CD14-positive monocyte (primary cell): ENCODE data around the gene SEMA3D. TPM values are rescaled to one million over a fixed set of nuclear protein-coding genes. Genes with fewer than 3 reads are reported as not detected.

Experiments
- DNase-seq, 3 donors: peaks; one replicate each; pipeline ENCODE4 v3.0.0-alpha.2; 2011 to 2022
- H2AFZ ChIP-seq: 2 replicates; pipeline ENCODE4 v1.6.0; 2012; ENCODE audit warnings: mild to moderate bottlenecking, low read depth, low read length, inconsistent platforms; ENCODE audit not compliant: insufficient read depth, poor library complexity, severe bottlenecking
- H3K27ac ChIP-seq, 2 donors: 1 replicate in 1 of 2; 2 replicates in 1 of 2; pipeline ENCODE4 v1.5.1; 2012 to 2013; ENCODE audit warnings: low read length in 2 of 2, control low read depth in 1 of 2, inconsistent platforms in 1 of 2, low read depth in 1 of 2, mild to moderate bottlenecking in 1 of 2
- H3K27me3 ChIP-seq, 2 donors: one replicate each; pipeline versions ENCODE4 v1.6.0 to v1.6.1; 2011 to 2013; ENCODE audit warnings: low read length in 2 of 2; ENCODE audit not compliant: control insufficient read depth in 2 of 2, insufficient read depth in 2 of 2
- H3K36me3 ChIP-seq, 2 donors: replicated peaks in 1 of 2; 1 replicate in 1 of 2; 2 replicates in 1 of 2; pipeline versions ENCODE4 v1.5.1 to v1.6.1; 2012 to 2013; ENCODE audit warnings: low read length in 2 of 2, control low read depth in 1 of 2, inconsistent platforms in 1 of 2, mild to moderate bottlenecking in 1 of 2; ENCODE audit not compliant: insufficient read depth in 2 of 2, control insufficient read depth in 1 of 2
- H3K4me1 ChIP-seq, 2 donors: 1 replicate in 1 of 2; 2 replicates in 1 of 2; pipeline versions ENCODE4 v1.5.1 to v1.6.1; 2012 to 2013; ENCODE audit warnings: low read length in 2 of 2, control low read depth in 1 of 2, inconsistent platforms in 1 of 2, mild to moderate bottlenecking in 1 of 2, moderate library complexity in 1 of 2; ENCODE audit not compliant: insufficient read depth in 2 of 2, control insufficient read depth in 1 of 2
- H3K4me2 ChIP-seq: replicated peaks from 2 replicates; pipeline ENCODE3; 2012; ENCODE audit warnings: low read length, moderate library complexity, mild to moderate bottlenecking; ENCODE audit not compliant: poor library complexity, severe bottlenecking; ENCODE audit errors: extremely low read depth
- H3K4me3 ChIP-seq, 3 experiments: fragments of 200-600 bp in 1 of 3; sonication (generic) in 1 of 3; replicated peaks in 1 of 3; 1 replicate in 2 of 3; 2 replicates in 1 of 3; pipeline ENCODE4 v1.5.1; 2011 to 2013; ENCODE audit warnings: low read length in 3 of 3, mild to moderate bottlenecking in 3 of 3, control low read depth in 2 of 3, low read depth in 2 of 3, inconsistent platforms in 1 of 3, moderate library complexity in 1 of 3
- H3K79me2 ChIP-seq: 2 replicates; pipeline ENCODE4 v1.6.0; 2012; ENCODE audit warnings: mild to moderate bottlenecking, control low read depth, inconsistent platforms, low read length, moderate library complexity; ENCODE audit not compliant: insufficient read depth
- H3K9ac ChIP-seq: 2 replicates; pipeline ENCODE4 v1.6.0; 2017; ENCODE audit warnings: low read length, mild to moderate bottlenecking; ENCODE audit not compliant: insufficient read depth, poor library complexity, severe bottlenecking
- H3K9me3 ChIP-seq, 2 donors: replicated peaks in 1 of 2; 1 replicate in 1 of 2; 2 replicates in 1 of 2; pipeline versions ENCODE4 v1.5.1 to v1.6.1; 2012 to 2013; ENCODE audit warnings: low read length in 2 of 2, control low read depth in 1 of 2; ENCODE audit not compliant: control insufficient read depth in 1 of 2, insufficient read depth in 1 of 2
- H4K20me1 ChIP-seq: 2 replicates; pipeline ENCODE4 v1.6.0; 2012; ENCODE audit warnings: mild to moderate bottlenecking, low read length, control low read depth, moderate library complexity; ENCODE audit not compliant: insufficient read depth
- H3K27ac Mint-ChIP-seq, 7 donors: one replicate each; pipeline ENCODE4 v1.8.0; 2020; ENCODE audit warnings: mild to moderate bottlenecking in 7 of 7, mixed read lengths in 7 of 7, moderate library complexity in 6 of 7, inconsistent platforms in 2 of 7
- H3K27me3 Mint-ChIP-seq, 3 donors: one replicate each; pipeline ENCODE4 v1.8.0; 2021 to 2022; ENCODE audit warnings: low read depth in 3 of 3, mild to moderate bottlenecking in 3 of 3, mixed read lengths in 3 of 3, moderate library complexity in 3 of 3, inconsistent platforms in 1 of 3
- H3K36me3 Mint-ChIP-seq, 2 donors: one replicate each; pipeline ENCODE4 v1.8.0; 2020; ENCODE audit warnings: mixed read lengths in 2 of 2, inconsistent platforms in 1 of 2, mild to moderate bottlenecking in 1 of 2
- H3K4me1 Mint-ChIP-seq: one replicate; pipeline ENCODE4 v1.8.0; 2020; ENCODE audit warnings: mild to moderate bottlenecking, mixed read lengths
- H3K4me3 Mint-ChIP-seq, 2 donors: one replicate each; pipeline ENCODE4 v1.8.0; 2020; ENCODE audit warnings: mild to moderate bottlenecking in 2 of 2, mixed read lengths in 2 of 2, moderate library complexity in 1 of 2
- H3K9me3 Mint-ChIP-seq, 7 donors: one replicate each; pipeline ENCODE4 v1.8.0; 2020 to 2022; ENCODE audit warnings: mixed read lengths in 7 of 7, mild to moderate bottlenecking in 6 of 7, moderate library complexity in 6 of 7, inconsistent platforms in 2 of 7
- CTCF ChIP-seq: fragments of 200-600 bp; IDR thresholded peaks from one replicate; pipeline ENCODE4 v1.8.0; 2022; ENCODE audit warnings: antibody characterized with exemption, mild to moderate bottlenecking
- WGBS: methylation state at CpG from one replicate; pipeline ENCODE4 v1.1.5; 2013; ENCODE audit warnings: missing lambda C conversion rate; ENCODE audit not compliant: insufficient coverage; 5-methylcytosine and 5-hydroxymethylcytosine counted together
- intact Hi-C, 2 donors: fragments of 100-400 bp; cut with micrococcal nuclease; formaldehyde crosslinking; loops; one replicate each; pipeline versions ENCODE4 v1.15.0 to v1.15.1; 2023
- polyA plus RNA-seq, 3 donors: library from polyadenylated mRNA; depleted of rRNA in 1 of 3; unstranded in 2 of 3; stranded (reverse) in 1 of 3; fragments of 300-500 nt in 2 of 3; fragments of >200 nt in 1 of 3; fragmentation: Illumina TruSeq in 2 of 3; gene quantifications; 1 replicate in 2 of 3; 2 replicates in 1 of 3; pipeline ENCODE4 v1.2.3, GENCODE V29; 2012 to 2021

SEMA3D gene
- polyA plus RNA-seq, 3 donors, result not detected

DNA sequence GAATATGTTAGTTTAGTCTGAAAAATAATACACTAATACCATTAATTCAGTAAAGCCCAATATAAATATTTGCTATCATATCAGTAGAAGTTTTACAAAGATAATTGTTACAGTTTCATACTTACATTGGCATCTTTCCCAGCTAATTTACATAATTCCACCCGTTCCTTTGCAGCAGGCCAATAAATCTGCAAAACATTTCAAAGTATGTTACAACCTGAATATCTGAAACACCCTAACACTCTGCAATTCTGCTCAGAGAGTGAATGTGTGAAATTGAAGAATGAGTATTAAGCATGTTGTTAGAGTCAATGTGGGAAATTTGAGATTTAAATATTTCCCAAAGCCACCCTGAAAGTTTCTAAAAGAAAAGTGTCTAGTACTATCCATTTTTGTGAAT lies 105.5 kb downstream of the SEMA3D start:
- no peaks in the 10 kb centered on the region for H4K20me1 ChIP-seq
- no peak for DNase-seq
- Mint-ChIP-seq H3K4me3 (no peak overlapping the region), H3K27ac (no peak overlapping the region), H3K27me3 (no peaks in the 10 kb centered on the region), H3K9me3 (peaks cover 0 to 8% (median 4%) of the 10 kb centered on the region in 7 donors), H3K4me1 (no peaks in the 10 kb centered on the region), H3K36me3 (no peaks in the 10 kb centered on the region)
- no peaks in the 10 kb centered on the region for H3K36me3 ChIP-seq
- H3K79me2 ChIP-seq, result no peaks in the 10 kb centered on the region
- intact Hi-C loops, result no loop called here
- H3K9me3 ChIP-seq, result peaks cover 0 to 3% of the 10 kb centered on the region in 2 donors
- WGBS, result no CpG with 5 or more reads among the region's 1 CpG
- no peak overlapping the region for H3K27ac ChIP-seq
- no peak overlapping the region for H3K4me2 ChIP-seq
- no peak for TF ChIP-seq CTCF
- no peak overlapping the region for H2AFZ ChIP-seq
- no peaks in the 10 kb centered on the region for H3K4me1 ChIP-seq
- no peak overlapping the region for H3K4me3 ChIP-seq
- H3K9ac ChIP-seq, result no peak overlapping the region
- no peaks in the 10 kb centered on the region for H3K27me3 ChIP-seq

- Mint-ChIP-seq H3K27me3 (no peaks in the 10 kb centered on the region), H3K27ac (no peak overlapping the region), H3K36me3 (no peaks in the 10 kb centered on the region), H3K4me1 (no peaks in the 10 kb centered on the region), H3K9me3 (peaks cover 0 to 8% (median 4%) of the 10 kb centered on the region in 7 donors), H3K4me3 (no peak overlapping the region)
- Histone ChIP-seq H3K4me1 (no peaks in the 10 kb centered on the region), H3K36me3 (no peaks in the 10 kb centered on the region), H3K79me2 (no peaks in the 10 kb centered on the region), H2AFZ (no peak overlapping the region), H3K9ac (no peak overlapping the region), H3K27ac (no peak overlapping the region), H3K9me3 (peaks cover 0 to 3% of the 10 kb centered on the region in 2 donors), H3K4me3 (no peak overlapping the region), H4K20me1 (no peaks in the 10 kb centered on the region), H3K4me2 (no peak overlapping the region), H3K27me3 (no peaks in the 10 kb centered on the region)
- DNase-seq, result no peak
- WGBS, result no CpG with 5 or more reads among the region's 1 CpG
- no peak for TF ChIP-seq CTCF
- intact Hi-C loops, result no loop called here
These were observed 107.4 kb downstream of the SEMA3D start for GRCh38 chr7:85079434-85079833.
